ENCODE measurements around the gene AS3MT. TPM values are rescaled to one million over a fixed set of nuclear protein-coding genes. Genes with fewer than 3 reads are reported as not detected.
"Not testable (repeated sequence)": the region's sequence is repeated elsewhere in the genome, so short reads cannot be mapped to it uniquely, and the experiment has no call there.

AS3MT gene
- polyA plus RNA-seq, 3 donors: 19.2 to 22.8 (median 19.5) TPM

DNA sequence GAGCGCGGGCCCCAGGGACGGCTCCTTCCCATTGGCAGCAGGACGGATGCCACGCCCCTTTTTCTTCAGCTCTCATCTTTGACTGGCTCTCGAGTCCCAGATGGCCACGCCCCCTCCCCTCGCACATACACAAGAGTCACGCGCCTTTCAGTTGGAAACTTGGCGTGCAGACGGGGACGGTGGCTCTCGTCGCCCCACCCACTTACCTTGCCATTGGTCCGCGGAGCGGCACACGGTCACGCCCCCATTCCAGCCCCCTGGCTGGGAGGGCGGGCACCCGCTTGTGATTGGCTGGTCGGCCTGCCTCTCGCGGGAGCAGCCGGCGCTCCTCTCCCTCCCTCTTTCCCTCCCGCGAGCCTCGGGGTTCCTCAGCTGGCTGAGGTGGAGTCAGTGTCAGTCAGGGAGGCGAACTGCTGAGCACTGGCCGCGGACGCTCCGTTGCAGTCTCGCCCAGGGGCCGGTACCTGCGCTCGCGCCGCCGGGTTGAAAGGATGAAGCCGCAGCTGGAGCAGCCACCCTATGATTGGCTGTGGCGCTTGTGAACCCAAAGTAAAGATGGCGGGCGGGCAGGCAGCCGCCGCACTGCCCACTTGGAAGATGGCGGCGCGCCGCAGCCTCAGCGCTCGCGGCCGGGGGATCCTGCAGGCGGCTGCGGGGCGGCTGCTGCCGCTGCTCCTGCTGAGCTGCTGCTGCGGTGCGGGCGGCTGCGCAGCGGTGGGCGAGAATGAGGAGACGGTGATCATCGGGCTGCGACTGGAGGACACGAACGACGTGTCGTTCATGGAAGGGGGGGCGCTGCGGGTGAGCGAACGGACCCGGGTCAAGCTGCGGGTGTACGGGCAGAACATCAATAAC is 48.9 kb downstream of the AS3MT start, which contains the start of gene CNNM2:
Gene CNNM2, plus strand, starts transcription at position 333 of the 855 bp plus-strand sequence. Its CDS starts 187 bp downstream, at position 520.
- peak; percentile 96 to 99 (median 97) for DNase-seq (ENCODE audit: low read depth in 3 of 3, low spot score in 2 of 3)

DNA sequence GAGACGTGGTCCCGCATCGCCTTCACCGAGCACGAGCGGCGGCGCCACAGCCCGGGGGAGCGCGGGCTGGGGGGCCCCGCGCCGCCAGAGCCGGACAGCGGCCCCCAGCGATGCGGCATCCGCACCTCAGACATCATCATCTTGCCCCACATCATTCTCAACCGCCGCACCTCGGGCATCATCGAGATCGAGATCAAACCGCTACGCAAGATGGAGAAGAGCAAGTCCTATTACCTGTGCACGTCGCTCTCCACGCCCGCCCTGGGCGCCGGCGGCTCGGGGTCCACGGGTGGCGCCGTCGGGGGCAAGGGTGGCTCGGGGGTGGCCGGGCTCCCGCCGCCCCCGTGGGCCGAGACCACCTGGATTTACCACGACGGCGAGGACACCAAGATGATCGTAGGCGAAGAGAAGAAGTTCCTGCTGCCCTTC is 49.6 kb downstream of the AS3MT start:
- no peak for DNase-seq (ENCODE audit: low read depth in 3 of 3, low spot score in 2 of 3)

DNA sequence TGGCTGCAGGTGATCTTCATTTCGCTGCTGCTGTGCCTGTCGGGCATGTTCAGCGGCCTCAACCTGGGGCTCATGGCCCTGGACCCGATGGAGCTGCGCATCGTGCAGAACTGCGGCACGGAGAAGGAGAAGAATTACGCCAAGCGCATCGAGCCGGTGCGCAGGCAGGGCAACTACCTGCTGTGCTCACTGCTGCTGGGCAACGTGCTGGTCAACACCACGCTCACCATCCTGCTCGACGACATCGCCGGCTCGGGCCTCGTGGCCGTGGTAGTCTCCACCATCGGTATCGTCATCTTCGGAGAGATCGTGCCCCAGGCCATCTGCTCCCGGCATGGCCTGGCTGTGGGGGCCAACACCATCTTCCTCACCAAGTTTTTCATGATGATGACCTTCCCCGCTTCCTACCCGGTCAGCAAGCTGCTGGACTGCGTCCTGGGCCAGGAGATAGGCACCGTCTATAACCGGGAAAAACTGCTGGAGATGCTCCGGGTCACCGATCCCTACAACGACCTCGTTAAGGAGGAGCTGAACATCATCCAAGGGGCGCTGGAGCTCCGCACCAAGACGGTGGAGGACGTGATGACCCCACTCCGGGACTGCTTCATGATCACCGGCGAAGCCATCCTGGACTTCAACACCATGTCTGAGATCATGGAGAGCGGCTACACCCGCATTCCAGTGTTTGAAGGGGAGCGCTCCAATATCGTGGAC is 50.1 kb downstream of the AS3MT start:
- no peak for DNase-seq (ENCODE audit: low read depth in 3 of 3, low spot score in 2 of 3)

DNA sequence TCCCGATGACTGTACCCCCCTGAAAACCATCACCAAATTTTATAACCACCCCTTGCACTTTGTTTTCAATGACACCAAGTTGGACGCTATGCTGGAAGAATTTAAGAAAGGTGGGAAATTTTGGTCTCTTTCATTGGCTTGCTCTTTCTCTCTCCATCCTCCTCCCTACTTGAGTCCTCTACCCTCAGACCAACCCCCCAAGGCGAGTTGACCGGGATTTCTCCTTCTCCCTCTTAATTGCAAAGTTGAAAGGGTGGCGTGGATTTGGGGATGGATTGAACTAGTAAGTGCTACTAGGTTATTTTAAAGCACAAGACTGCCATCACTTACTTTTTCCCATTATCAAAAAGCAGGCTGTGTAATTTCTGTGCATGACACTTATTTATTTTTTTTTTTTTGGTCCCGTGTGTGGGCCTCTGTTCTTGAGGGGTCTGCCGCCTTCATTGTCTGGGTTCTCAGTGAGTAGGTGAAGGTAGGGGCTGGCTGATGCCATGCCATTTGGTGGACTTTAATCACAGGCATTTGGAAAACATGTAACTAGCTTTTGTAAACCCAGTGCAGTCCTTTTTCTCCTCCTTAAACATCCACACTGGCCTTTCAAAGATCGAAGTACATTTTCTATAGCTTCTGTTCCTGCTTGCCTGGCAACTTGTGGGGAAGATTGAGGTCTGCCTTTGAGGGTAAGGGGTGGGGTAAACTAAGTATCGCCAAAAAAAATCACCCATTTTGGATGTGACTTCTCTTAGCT is 50.9 kb downstream of the AS3MT start:
- no peak for DNase-seq (ENCODE audit: low read depth in 3 of 3, low spot score in 2 of 3)

DNA sequence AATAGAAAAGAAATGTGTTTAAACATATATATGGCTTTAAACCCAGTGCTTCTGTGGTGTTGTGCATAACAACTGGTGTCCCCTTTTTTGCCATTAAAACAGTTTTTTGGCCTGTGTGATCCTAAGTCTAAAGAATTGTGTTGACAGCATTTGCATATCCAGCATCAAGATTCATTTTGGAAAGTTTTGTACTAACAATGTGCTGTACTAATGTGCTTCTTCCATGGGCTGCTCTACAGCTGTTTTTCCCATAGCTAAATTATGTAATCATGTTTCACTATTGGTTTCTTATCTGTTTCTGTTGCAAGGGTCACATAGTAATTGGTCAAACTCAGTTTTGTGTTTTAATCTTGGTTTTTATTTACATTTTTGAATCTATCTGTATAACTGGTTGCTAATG is 54.3 kb downstream of the AS3MT start:
- no peak for DNase-seq (ENCODE audit: low read depth in 3 of 3, low spot score in 2 of 3)

DNA sequence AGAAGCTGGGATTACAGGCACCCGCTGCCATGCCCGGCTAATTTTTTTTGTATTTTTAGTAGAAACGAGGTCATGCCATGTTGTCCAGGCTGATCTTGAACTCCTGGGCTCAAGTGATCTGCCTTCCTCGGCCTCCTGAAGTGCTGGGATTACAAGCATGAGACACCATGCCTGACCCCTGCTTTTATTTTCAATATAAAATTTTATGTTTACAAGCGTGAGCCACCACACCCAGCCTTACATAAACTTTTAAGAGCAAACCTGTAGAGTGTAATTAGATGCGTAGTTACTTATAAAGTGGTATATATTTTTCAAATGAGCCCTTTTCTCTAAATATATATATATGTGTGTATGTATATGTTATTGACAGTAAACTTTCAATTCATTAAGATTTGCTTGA is 57.6 kb downstream of the AS3MT start:
- no peak for DNase-seq (ENCODE audit: low read depth in 3 of 3, low spot score in 2 of 3)

DNA sequence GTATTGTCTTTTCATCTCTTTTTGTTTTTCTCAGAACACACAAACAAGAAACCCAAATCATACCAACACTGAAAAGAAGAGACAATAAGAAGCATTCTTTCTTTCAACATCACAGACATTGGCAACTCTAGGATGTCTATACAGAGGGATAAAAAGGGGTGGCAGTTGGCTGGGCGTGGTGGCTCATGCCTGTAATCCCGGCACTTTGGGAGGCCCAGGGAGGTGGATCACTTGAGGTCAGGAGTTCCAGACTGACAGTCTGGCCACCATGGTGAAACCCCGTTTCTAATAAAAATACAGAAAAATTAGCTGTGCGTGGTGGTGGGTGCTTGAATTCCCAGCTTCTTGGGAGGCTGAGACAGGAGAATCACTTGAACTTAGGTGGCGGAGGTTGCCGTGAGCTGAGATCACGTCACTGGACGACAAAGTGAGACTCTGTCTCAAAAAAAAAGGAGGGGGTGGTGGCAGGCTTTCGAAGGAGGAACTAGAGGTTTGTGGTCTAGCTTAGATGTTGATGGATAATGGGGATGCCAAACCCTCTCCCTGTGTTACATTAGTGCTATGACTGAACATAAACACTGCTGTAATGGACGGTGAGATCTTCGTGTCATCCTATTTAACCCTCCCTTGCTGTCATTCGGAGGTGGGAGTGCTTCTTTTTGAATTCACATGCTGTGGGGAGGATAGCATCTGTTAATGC is 58.2 kb downstream of the AS3MT start:
- DNase-seq (ENCODE audit: low read depth in 3 of 3, low spot score in 2 of 3): no peak

DNA sequence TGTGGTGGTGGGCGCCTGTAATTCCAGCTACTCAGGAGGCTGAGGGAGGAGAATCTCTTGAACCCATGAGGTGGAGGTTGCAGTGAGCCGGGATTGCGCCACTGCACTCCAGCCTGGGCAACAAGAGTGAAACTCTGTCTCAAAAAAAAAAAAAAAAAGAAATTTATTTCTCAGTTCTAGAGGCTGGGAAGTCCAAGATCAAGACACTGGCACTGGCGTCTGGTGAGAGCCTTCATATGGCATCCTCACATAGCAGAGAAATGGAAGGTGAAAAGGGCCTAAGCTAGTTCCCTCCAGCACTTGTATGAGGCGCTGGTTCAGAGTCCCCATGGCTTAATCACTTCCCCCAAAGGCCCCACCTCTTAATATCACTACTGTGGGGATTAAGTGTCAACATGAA is 59.2 kb downstream of the AS3MT start:
- not testable (repeated sequence) for DNase-seq (ENCODE audit: low read depth in 3 of 3, low spot score in 2 of 3)

DNA sequence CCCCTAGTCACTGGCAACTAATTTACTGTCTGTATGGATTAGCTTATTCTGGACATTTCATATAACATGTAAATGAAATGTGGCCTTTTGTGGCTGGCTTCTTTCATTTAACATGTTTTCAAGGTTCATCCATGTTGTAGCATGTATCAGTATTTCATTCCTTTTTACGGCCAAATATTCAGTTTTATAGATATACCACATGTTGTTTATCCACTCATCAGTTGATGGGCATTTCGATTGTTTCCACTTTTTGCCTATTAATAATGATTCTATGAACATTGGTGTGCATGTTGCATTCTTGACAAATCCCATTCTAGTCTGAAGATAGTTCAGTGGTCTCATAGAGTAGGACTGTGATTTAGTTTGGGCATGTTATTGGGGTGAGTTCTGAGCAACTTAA is 61.5 kb downstream of the AS3MT start:
- DNase-seq (ENCODE audit: low read depth in 3 of 3, low spot score in 2 of 3): no peak

DNA sequence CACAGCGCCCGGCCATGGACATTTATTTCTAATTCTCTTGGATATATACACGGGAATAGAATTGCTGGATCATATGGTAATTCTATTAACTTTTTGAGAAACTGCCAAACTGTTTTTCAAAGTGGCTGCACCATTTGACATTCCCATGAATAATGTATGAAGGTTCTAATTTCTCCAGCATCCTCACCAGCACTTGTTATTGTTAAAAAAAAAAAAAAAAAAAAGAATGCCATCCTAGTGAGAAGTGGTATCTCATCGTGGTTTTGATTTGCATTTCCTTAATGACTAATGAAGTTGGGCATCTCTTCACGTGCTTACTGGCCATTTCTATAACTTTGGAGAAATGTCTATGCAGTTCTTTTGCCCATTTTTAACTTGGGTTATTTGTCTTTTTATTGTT is 62.4 kb downstream of the AS3MT start:
- DNase-seq (ENCODE audit: low read depth in 3 of 3, low spot score in 2 of 3): no peak

DNA sequence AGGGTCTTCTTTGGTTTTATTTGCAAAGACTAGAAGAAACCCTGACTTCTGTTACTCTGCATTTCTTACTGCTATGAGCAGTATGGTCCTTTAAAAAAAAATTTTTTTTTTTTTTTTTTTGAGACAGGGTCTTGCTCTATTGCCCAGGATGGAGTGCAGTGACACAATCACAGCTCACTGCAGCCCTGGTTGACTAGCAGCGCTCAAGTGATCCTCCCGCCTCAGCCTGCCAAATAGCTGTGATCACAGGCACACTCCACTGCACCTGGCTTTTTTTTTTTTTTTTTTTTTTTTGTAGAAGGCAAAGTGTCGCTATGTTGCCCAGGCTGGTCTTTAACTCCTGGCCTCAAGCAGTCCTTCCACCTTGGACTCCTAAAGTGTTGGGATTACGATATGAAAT is 66.2 kb downstream of the AS3MT start:
- DNase-seq (ENCODE audit: low read depth in 3 of 3, low spot score in 2 of 3): no peak

DNA sequence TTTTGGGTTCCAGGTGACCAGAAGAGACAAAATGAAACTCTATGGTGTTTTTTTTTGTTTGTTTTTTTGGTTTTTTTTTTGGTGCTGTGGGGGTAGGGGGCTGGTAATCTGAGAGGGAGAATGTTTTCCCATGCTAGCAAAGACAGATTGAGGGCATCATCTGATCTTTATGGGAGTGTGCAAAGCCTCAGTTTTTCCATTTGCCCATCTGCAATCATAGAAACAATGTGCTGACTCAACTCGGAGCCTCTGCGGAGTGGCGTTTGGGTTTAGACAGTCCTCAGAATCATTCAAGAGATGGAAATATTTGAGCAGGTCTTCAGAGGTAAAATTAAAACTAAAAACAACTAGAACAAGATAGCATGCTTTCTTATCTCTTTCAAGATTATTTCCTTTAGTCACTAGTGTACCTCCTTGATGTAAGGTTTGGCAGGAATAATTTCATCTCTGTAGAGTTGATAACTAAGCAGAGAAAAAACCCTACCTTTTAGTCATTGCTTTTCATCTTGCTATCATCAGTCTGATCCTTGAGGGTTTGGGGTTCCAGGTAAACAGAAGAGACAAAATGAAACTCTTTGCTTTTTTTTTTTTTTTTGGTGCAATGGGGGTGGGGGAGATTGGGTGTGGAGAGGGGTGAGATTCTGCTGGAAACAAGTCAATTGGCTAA is 66.8 kb downstream of the AS3MT start:
- no peak for DNase-seq (ENCODE audit: low read depth in 3 of 3, low spot score in 2 of 3)

DNA sequence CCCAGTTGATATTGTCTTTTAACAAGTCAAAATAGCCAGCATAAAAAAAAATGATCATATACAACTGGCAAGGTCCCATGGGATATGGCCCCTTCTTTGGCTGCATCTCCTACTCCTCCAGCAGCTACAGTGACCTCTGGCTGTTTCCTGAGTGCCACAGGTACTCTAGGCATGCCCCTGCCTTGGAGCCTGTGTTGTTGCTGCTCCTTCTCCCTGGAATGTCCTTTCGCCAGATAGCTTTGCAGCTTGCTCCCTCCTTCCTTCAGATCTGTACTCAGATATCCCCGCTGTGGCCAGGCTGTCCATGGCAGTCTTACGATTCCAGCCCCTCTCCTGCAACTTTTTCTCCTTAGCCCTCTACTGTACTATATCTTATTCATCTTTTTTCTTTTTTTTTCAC is 72.1 kb downstream of the AS3MT start:
- DNase-seq (ENCODE audit: low read depth in 3 of 3, low spot score in 2 of 3): no peak

DNA sequence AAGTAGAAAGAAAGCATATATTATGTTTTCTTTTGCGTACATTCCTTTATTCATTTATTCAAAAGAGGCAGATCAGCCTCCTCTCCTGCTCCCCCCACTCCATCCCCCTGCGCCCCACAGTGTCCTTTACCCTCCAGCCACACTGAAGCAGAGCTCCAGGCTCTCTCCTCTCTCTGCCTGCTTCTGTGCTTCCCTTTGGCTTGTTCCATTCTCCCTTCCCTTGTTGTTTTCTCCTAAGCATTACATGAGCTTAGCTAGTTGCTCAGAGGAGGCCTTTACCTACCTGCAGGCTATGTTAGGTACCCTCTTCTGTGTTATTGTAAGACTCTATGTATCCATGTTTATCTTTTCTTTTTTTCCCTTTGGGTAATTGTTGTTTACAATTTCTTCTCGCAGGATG is 76.2 kb downstream of the AS3MT start:
- DNase-seq (ENCODE audit: low read depth in 3 of 3, low spot score in 2 of 3): no peak

DNA sequence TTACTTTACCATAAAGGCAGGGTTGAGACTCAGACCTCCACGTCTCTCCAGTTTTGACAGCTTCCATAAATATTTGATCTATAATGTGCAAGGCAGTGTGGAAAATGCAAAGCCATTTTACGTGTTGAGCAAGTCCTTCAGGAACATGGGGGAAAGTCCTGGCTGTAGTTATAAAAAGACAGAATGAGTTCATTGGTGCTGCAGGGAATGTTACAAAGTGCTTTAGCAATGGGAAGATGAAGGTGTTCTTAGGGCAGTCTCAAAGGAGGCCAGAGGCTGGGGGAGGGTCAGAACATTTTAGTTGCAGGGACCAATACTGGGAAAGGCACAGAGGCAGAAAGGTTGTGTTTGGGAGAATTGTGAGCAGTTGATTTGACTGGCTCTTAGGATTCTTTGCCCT is 76.7 kb downstream of the AS3MT start:
- no peak for DNase-seq (ENCODE audit: low read depth in 3 of 3, low spot score in 2 of 3)

DNA sequence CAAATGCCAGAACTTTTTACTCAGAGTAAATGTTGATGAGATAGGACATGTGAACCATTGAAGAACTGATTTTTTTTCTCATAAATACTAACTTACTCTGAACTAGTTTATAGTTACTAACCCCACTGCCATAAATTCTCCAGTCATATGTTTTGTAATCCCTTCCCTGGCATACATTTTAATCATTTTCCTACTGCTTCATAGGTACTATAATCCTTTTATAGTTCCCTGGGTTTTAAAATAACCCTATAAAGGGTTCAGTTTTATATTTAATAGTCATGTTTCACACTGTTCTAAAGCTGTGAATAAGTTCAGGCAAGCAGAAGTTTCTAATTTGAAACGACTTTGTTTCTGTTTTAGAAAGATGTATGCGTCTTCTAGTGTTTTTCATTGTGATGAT is 77.7 kb downstream of the AS3MT start:
- DNase-seq (ENCODE audit: low read depth in 3 of 3, low spot score in 2 of 3): no peak

DNA sequence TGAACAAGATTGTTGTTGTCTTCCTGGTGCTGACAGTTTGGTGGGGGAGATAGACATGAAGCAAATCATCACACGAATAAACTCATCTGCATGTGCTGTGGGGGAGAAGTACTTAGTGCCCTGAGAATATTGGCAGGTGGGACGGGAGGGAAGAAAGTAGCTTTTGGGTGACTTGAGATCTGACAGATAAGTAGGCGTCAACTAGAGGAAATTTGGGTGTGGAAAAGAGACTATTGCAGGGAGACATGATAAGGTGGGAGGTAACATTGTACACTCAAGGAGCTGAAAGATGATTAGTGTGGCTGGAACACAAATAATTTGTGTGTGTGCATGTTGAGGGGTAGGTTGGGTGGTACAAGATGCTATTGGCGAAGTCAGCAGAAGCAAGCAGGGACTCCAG is 78.9 kb downstream of the AS3MT start:
- DNase-seq (ENCODE audit: low read depth in 3 of 3, low spot score in 2 of 3): no peak

DNA sequence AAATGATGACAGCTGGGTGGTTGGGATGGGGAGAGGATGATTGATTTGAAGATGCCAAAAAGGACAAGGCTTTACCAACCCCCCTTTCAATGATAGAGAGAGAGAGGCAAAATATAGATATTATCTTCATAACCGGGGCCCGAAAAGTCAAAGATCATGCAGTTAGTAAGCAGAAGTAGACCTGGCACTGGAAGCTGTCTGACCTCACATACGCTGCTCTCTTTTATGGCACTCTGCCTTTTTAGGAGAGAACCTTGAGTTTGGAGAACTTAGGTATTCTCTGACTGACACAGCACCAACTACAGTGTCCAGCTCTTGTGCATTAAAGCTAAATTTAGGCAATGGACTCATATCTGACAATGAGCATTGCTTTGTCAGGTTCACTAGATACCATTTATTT is 79.5 kb downstream of the AS3MT start:
- no peak for DNase-seq (ENCODE audit: low read depth in 3 of 3, low spot score in 2 of 3)

DNA sequence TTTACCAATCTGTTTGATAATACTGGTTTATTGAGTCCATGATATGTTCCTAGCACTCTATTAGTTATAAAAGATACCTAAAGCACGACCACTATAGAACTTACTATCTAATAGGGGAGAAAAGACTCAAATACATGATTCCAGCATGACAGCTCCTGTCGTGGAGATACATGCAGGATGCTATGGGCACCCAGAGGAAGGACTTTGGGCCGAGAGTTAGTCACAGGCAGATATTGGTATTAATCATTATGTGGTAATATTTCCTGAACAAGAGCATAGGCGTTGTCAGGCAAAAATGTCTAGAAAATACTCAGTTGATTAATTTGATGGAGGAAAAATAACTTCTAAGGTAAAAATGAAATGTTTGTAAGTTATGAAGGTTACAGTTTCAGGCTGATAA is 80.6 kb downstream of the AS3MT start:
- no peak for DNase-seq (ENCODE audit: low read depth in 3 of 3, low spot score in 2 of 3)

DNA sequence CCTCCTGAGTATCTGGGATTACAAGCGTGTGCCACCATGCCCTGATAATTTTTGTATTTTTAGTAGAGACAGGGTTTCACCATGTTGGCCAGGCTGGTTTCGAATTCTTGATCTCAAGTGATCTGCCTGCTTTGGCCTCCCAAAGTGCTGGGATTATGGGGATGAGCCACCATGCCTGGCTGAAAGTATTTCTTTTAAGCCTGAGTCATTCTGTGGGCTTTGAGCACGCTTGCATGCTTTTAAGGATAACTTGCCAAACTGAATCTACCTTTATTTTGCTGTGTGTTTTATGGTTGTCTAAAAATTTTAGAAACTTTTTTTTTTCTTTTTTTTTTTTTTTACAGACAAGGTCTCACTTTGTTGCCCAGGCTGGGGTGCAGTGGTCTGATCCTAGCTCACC is 82.0 kb downstream of the AS3MT start:
- no peak for DNase-seq (ENCODE audit: low read depth in 3 of 3, low spot score in 2 of 3)
